ENCODE measurements around the gene KCTD3. TPM values are rescaled to one million over a fixed set of nuclear protein-coding genes. Genes with fewer than 3 reads are reported as not detected.

KCTD3 gene
- total RNA-seq: 65.5 and 97.6 TPM in 2 replicates

GRCh38 chr1:215566556-215567490, at the start of gene KCTD3:
Gene KCTD3 (plus strand): TSS chr1:215567304. CDS start chr1:215567686, 382 bp downstream.
- peak; percentile 49 for DNase-seq (ENCODE audit: low read depth)

DNA sequence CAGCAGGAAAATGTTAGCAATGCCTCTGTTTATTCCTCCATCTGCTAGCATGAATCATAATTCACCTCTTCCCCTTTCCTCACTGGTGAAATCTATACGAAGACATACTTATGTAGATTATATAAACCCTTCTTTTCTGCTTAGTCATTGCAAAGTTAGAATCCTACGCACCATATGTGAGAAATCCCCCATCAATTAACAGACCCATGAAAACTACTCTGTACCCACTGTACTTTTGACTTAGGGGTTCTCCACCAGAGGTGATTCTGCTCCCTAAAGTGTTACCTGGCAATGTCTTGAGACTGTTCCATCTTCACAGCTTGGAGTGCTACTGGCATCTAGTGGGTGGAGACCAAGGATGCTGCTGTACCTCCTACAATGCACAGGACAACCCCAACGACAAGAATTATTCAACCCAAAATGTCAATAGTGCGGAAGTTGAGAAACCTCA, 49.6 kb upstream of the KCTD3 start:
- DNase-seq (ENCODE audit: low read depth): no peak

GRCh38 chr1:215518594-215518993, 48.5 kb upstream of the KCTD3 start:
- DNase-seq (ENCODE audit: low read depth): no peak

DNA sequence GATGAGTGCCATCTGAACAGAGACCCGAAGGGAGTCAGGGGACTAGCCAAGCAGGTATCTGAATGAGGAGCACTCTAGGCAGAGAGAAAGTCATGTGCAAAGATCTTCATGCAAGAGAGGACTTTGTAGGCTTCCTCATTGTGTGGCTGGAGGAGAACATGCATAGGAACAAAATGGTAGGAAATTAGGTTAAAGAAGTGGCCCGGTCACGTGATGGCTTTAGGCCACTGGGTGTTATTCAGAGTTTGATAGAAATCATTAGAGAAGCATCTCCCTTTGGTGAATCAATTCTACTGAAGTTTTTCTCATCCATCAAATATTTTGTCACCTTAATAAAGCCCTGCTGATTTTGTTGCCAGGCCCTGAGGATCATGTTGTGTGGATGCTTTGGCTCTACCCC, 45.8 kb upstream of the KCTD3 start:
- no peak for DNase-seq (ENCODE audit: low read depth)

DNA sequence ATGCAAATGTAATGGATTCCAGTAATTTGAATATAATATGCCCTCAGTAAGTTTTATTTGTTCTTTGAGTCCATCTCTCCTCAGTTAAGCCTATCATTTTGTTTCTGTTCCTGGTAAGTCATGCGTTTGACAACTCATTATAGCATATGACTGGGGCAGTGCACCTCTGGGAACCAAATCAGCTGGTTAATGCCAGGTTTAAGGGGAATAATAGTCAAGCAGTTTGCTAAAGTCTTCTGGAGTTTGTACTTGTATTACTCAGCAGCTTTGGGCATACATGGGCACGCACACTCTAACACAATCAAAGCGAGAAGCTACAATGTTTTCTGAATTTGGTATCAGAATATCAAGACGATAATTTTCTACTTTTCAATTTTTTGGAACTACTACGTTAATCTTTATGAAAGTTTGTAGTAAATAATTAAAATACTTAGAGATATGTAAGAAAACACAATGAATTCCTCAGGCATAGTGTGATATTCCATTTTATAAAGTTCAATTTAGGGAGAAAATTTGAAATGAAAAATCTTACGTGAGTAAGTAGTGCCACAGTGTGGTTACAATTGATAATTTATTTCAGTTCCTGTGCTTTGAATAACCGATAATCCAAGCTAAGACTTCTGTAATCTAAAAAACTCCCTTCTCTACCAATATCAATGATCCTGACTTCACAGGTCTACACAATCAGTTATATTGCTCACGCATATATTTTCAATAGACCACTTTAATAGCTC, 43.8 kb upstream of the KCTD3 start:
- DNase-seq (ENCODE audit: low read depth): peak; percentile 72

- DNase-seq (ENCODE audit: low read depth): peak; percentile 72
Observed at GRCh38 chr1:215523906-215524305, 43.2 kb upstream of the KCTD3 start.

GRCh38 chr1:215526147-215526845, 40.8 kb upstream of the KCTD3 start:
- peak; percentile 61 for DNase-seq (ENCODE audit: low read depth)

DNA sequence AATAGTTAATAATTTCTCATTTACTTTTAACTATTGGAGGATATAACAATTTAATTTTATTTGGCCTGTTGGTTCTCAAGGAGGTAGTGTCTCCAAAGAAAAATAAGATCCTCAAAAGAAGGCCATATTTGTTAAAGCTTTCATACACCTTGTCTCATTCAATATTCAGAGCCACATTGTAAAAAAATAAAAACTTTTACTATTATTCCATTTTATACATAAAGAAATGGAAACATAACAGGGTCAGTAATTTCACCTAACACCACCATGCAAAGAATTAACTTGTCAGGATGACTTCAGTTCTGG, 40.3 kb upstream of the KCTD3 start:
- no peak for DNase-seq (ENCODE audit: low read depth)

DNA sequence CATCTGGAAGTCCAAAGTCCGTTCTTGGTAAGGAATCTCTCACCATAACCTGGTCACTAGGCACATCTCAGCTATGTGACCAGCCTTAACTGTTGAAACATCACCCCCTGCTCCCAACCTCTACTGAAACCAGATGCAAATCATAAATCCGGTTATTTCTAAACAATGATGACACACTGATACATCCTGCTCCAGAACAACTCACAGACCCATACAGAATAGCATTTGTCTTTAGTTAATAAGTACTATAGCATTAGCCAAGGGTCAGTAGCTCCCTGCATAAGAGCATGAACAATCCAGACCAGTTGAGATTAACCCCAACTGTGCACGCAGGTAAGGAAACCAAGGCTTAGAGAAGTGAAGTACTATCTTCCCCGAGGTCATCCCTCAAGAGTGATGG, 38.0 kb upstream of the KCTD3 start:
- peak; percentile 90 for DNase-seq (ENCODE audit: low read depth)

DNA sequence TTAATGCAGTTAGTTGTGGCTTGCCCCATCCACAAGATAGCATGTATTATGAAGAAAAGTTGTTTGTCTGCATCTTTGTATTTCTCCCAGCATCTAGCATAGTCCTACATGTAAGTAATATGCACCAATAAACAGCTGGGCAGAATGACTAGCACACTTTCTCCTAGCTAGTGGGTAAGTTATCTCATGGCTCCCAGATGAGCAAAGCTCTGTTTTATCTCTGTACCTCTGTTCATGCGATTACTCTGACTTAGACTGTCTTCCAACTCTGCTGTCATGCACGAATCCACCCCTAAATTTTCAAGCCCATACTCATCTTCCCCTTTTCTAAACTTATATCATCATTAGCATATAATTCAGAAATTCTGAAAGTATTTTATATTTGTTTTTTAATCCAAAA, 37.5 kb upstream of the KCTD3 start:
- no peak for DNase-seq (ENCODE audit: low read depth)

DNA sequence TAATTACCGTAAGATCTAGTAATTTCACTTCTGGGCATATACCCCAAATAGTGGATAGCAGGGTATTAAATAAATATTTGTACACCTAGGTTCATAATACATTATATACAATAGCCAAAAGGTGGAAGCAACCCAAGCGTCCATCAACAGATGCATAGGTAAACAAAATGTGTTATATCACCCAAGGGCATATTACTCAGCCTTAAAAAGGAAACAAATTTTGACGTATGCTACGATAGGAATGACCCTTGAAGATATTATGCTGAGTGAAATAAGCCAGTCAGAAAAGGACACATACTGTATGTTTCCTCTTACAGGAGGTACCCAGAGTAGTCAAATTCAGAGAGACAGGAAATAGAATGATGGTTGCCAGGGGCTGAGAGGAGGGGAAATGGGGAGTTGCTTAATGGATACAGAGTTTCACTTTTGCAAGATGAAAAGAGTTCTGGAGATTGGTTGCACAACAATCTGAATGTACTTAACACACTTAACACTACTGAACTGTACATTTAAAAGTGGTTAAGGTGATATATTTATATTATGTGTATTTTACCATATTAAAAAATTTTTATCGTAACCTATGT, 36.6 kb upstream of the KCTD3 start:
- no peak for DNase-seq (ENCODE audit: low read depth)

DNA sequence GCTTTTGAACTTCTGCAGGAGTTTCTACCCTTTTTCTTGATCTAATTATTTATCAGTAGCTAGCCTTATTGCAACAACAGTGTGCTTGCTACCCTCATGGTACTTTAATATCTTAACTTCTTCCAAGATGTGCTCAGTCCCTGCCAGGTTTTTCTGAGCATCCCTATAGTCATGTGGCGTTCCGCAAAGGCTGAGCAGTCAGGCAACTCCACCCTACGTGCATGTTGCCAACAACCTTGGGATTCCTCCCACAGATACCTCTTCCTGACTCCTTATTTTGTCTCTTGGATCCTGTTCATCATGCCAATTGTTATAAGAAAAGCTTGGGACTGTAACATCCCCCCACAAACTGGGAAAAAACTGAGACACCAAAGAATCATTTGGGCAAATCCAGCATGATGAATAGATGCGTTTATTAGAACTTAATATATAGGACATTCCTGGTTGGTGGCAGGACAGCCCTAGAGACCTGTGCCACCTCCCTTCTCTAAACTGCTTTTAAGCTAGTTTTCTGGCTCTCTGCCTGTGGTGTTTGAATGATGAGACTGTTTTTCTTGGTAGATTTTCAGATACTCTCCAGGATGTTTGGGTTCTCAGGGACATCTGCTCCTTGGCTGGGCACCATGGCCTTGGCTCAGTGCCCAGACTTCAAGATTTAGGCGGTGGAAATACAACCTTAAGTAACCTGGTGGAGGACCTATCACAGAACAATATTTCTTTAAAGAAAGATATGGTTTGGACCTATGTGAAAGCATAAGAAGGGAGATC, 27.1 kb upstream of the KCTD3 start:
- no peak for DNase-seq (ENCODE audit: low read depth)

- DNase-seq (ENCODE audit: low read depth): peak; percentile 56
Observed at GRCh38 chr1:215542301-215542700, 24.8 kb upstream of the KCTD3 start.

DNA sequence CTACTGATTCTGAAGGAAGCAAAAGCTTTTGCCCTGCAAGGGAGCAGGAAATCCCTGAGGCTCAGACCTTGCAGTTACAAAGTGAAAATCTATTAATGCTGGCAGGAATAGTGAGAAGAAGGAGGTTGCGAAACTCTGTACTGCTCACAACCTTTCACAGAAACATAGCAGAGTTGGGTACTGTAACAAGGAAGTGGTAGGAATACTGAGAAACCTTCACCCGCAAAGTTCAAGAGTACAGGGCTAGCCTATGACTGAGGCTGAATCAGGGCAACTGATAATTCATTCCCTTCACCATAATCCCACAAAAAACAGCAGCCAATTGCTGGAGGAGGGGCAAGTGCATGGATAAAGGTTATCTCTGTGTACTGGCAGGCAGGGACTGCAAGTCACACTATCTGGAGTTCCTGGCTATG, 23.9 kb upstream of the KCTD3 start:
- DNase-seq (ENCODE audit: low read depth): peak; percentile 97

DNA sequence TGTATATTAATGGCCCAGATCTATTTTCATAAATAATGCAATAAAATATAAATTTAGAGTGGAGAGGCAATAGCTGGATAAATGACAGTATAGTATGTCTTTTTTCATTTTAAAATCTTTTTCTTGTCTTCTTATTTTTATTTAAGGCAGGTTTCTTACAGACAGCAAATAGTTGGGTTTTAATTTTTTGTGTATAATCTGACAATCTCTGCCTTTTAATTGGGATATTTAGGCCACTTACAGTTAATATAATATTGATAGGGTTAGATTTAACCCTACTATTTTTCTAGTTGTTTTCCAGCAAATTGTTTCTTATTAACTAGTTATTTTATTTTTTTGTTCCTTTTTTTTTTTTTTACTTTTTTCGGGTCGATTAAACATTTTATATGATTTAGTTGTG, 23.3 kb upstream of the KCTD3 start:
- no peak for DNase-seq (ENCODE audit: low read depth)

DNA sequence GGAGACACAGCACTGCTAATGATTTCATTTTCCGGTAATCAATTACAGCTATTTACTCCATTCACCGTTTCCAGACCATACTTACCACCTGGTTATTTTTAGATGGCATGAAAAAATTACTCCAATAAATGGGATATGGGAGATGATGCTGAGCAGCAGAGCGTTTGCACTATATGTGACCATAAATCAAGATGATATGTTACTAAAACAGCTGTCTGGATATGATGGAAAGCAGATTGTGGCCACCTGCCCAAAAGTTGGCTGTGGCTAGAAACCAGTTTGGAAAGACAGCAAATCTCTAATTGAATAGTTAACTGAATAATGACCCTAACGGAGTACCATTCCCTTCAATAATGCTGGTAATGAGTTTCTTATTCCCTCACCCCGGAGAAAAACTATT, 22.5 kb upstream of the KCTD3 start:
- DNase-seq (ENCODE audit: low read depth): no peak

DNA sequence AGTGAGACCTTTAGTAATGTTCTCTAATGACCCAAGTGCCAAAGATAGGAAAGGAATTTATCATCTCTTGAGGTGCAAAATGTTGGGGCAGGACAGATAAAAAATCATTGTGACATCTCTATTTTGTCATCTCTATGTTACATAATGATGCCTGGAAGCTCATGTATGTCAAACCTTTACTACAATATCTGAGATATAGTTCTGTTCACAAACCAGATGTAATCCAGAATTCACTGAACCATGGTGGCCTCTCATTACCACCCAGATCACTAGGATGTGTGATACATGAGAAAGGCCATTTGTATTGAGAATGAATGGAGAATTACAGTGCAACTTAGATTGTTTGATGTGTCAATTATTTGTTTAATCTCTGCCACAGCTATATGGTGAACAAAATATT, 22.0 kb upstream of the KCTD3 start:
- DNase-seq (ENCODE audit: low read depth): no peak

- DNase-seq (ENCODE audit: low read depth): no peak
Observed at GRCh38 chr1:215547011-215547410, 20.1 kb upstream of the KCTD3 start.

- no peak for DNase-seq (ENCODE audit: low read depth)
Observed at GRCh38 chr1:215551806-215552205, 15.3 kb upstream of the KCTD3 start.

- DNase-seq (ENCODE audit: low read depth): no peak
Observed at GRCh38 chr1:215554865-215555264, 12.2 kb upstream of the KCTD3 start.

- DNase-seq (ENCODE audit: low read depth): no peak
Observed at GRCh38 chr1:215555531-215555930, 11.6 kb upstream of the KCTD3 start.

Data from renal cortical epithelial cell (primary cell).